HUES64 (cell line): ENCODE data around the gene PIAS4.
A peak's percentile ranks its signal among the peaks of the same experiment; 100 is the strongest.

ENCODE experiments used
- H3K27ac ChIP-seq: 2 replicates; pipeline ENCODE4 v1.7.0; 2013; ENCODE audit warnings: low read depth, low read length, inconsistent platforms
- H3K27me3 ChIP-seq: 2 replicates; pipeline ENCODE4 v1.6.1; 2013; ENCODE audit warnings: mild to moderate bottlenecking, low read length; ENCODE audit not compliant: insufficient read depth
- H3K36me3 ChIP-seq: 2 replicates; pipeline ENCODE4 v1.6.1; 2013; ENCODE audit warnings: mild to moderate bottlenecking, low read length; ENCODE audit not compliant: insufficient read depth
- H3K4me1 ChIP-seq: 2 replicates; pipeline ENCODE4 v1.6.1; 2013; ENCODE audit warnings: mild to moderate bottlenecking, low read length, moderate library complexity; ENCODE audit not compliant: insufficient read depth
- H3K4me3 ChIP-seq: 2 replicates; pipeline ENCODE4 v1.5.1; 2013; ENCODE audit warnings: mild to moderate bottlenecking, low read length, moderate library complexity
- H3K9ac ChIP-seq: 2 replicates; pipeline ENCODE4 v1.6.1; 2013; ENCODE audit warnings: mild to moderate bottlenecking, low read depth, low read length
- H3K9me3 ChIP-seq: 2 replicates; pipeline ENCODE4 v1.6.1; 2013; ENCODE audit warnings: low read depth, low read length; ENCODE audit not compliant: insufficient read depth
- WGBS: fragments of 150-250, 120-280 bp; methylation state at CpG from one replicate; pipeline ENCODE4 v1.1.7; 2013; ENCODE audit warnings: missing lambda C conversion rate; 5-methylcytosine and 5-hydroxymethylcytosine counted together

PIAS4 gene

GRCh38 chr19:3979289-3979673, 28.3 kb upstream of the PIAS4 start:
- no peaks in the 10 kb centered on the region for H3K27me3 ChIP-seq
- H3K4me1 ChIP-seq: peaks cover 7% of the 10 kb centered on the region; the same call in 1 of the 2 replicates
- 96% methylated on average over 18 of the region's 18 CpGs for WGBS
- H3K9me3 ChIP-seq: no peaks in the 10 kb centered on the region
- peaks cover 94% of the 10 kb centered on the region for H3K36me3 ChIP-seq
- H3K9ac ChIP-seq: no peak overlapping the region
- no peak overlapping the region for H3K27ac ChIP-seq
- H3K4me3 ChIP-seq: no peak overlapping the region

- H3K36me3 ChIP-seq: peaks cover 99% of the 10 kb centered on the region
- H3K27ac ChIP-seq: peak overlapping the region; percentile 10; the same call in 1 of the 2 replicates
- no peaks in the 10 kb centered on the region for H3K9me3 ChIP-seq
- no peak overlapping the region for H3K4me3 ChIP-seq
- WGBS: 96% methylated on average over 25 of the region's 25 CpGs
- H3K9ac ChIP-seq: no peak overlapping the region
- H3K4me1 ChIP-seq: peaks cover 7% of the 10 kb centered on the region; the same call in 1 of the 2 replicates
- no peaks in the 10 kb centered on the region for H3K27me3 ChIP-seq
Observed at GRCh38 chr19:3979674-3980352, 27.7 kb upstream of the PIAS4 start.

- Histone ChIP-seq H3K9me3 (no peaks in the 10 kb centered on the region), H3K27me3 (no peaks in the 10 kb centered on the region), H3K4me3 (no peak overlapping the region), H3K4me1 (peaks cover 7% of the 10 kb centered on the region; the same call in 1 of the 2 replicates), H3K27ac (peak overlapping the region; percentile 19; the same call in 1 of the 2 replicates), H3K36me3 (peaks cover 91% of the 10 kb centered on the region), H3K9ac (no peak overlapping the region)
- WGBS: 96% methylated on average over 31 of the region's 31 CpGs
Observed at GRCh38 chr19:3980353-3981251, 26.9 kb upstream of the PIAS4 start.

GRCh38 chr19:3981373-3981735, 26.2 kb upstream of the PIAS4 start:
- H3K4me3 ChIP-seq: no peak overlapping the region
- H3K27ac ChIP-seq: peak overlapping the region; percentile 51; the same call in 1 of the 2 replicates
- peaks cover 84% of the 10 kb centered on the region for H3K36me3 ChIP-seq
- H3K27me3 ChIP-seq: no peaks in the 10 kb centered on the region
- H3K9ac ChIP-seq: 0 out of 2 replicates have a peak overlapping the region, but pooled peaks have one; percentile 6
- H3K9me3 ChIP-seq: no peaks in the 10 kb centered on the region
- WGBS: 96% methylated on average over 10 of the region's 10 CpGs
- H3K4me1 ChIP-seq: peaks cover 15% of the 10 kb centered on the region

GRCh38 chr19:3981736-3982681, 25.5 kb upstream of the PIAS4 start:
- peaks cover 77% of the 10 kb centered on the region for H3K36me3 ChIP-seq
- 94% methylated on average over 39 of the region's 39 CpGs for WGBS
- no peaks in the 10 kb centered on the region for H3K27me3 ChIP-seq
- no peak overlapping the region for H3K4me3 ChIP-seq
- 0 out of 2 replicates have a peak overlapping the region, but pooled peaks have one; percentile 6 for H3K9ac ChIP-seq
- no peaks in the 10 kb centered on the region for H3K9me3 ChIP-seq
- peaks cover 18% of the 10 kb centered on the region for H3K4me1 ChIP-seq
- peak overlapping the region; percentile 95 for H3K27ac ChIP-seq

- peak overlapping the region; percentile 100; the same call in 1 of the 2 replicates for H3K4me3 ChIP-seq
- H3K9me3 ChIP-seq: no peaks in the 10 kb centered on the region
- peaks cover 68% of the 10 kb centered on the region for H3K36me3 ChIP-seq
- 94% methylated on average over 40 of the region's 40 CpGs for WGBS
- peaks cover 18% of the 10 kb centered on the region for H3K4me1 ChIP-seq
- peak overlapping the region; percentile 100 for H3K9ac ChIP-seq
- peak overlapping the region; percentile 95 for H3K27ac ChIP-seq
- no peaks in the 10 kb centered on the region for H3K27me3 ChIP-seq
Observed at GRCh38 chr19:3982701-3983541, 24.6 kb upstream of the PIAS4 start.

GRCh38 chr19:3983542-3983914, 24.0 kb upstream of the PIAS4 start:
- Histone ChIP-seq H3K27me3 (no peaks in the 10 kb centered on the region), H3K27ac (peak overlapping the region; percentile 95), H3K4me1 (peaks cover 18% of the 10 kb centered on the region), H3K36me3 (peaks cover 62% of the 10 kb centered on the region), H3K9me3 (no peaks in the 10 kb centered on the region), H3K9ac (peak overlapping the region; percentile 100), H3K4me3 (peak overlapping the region; percentile 100)
- 93% methylated on average over 6 of the region's 7 CpGs for WGBS

GRCh38 chr19:3983936-3984583, 23.5 kb upstream of the PIAS4 start:
- Histone ChIP-seq H3K27me3 (no peaks in the 10 kb centered on the region), H3K4me3 (peak overlapping the region; percentile 100), H3K36me3 (peaks cover 57% of the 10 kb centered on the region), H3K27ac (peak overlapping the region; percentile 95), H3K9me3 (no peaks in the 10 kb centered on the region), H3K4me1 (peaks cover 18% of the 10 kb centered on the region), H3K9ac (peak overlapping the region; percentile 100)
- 37% methylated on average over 30 of the region's 30 CpGs for WGBS

- H3K27ac ChIP-seq: peak overlapping the region; percentile 95
- H3K27me3 ChIP-seq: no peaks in the 10 kb centered on the region
- no peaks in the 10 kb centered on the region for H3K9me3 ChIP-seq
- peaks cover 52% of the 10 kb centered on the region for H3K36me3 ChIP-seq
- WGBS: 2% methylated on average over 10 of the region's 10 CpGs
- H3K4me3 ChIP-seq: peak overlapping the region; percentile 100
- H3K9ac ChIP-seq: peak overlapping the region; percentile 100
- peaks cover 18% of the 10 kb centered on the region for H3K4me1 ChIP-seq
Observed at GRCh38 chr19:3984584-3984907, 23.0 kb upstream of the PIAS4 start.
